ENCODE results near the gene C5AR1.

C5AR1 gene

GRCh38 chr19:47312366-47313006 lies 2.8 kb downstream of the C5AR1 start:
- Histone ChIP-seq H3K9me3 (ENCODE audit: severe bottlenecking) (no peaks in the 10 kb centered on the region), H3K36me3 (no peaks in the 10 kb centered on the region), H3K27ac (no peak overlapping the region), H3K27me3 (ENCODE audit: insufficient read depth, low read depth, severe bottlenecking) (no peaks in the 10 kb centered on the region), H3K4me3 (ENCODE audit: low read depth, low read length) (no peak overlapping the region)
- no peak for TF ChIP-seq CTCF (IDR thresholded peaks at IDR 0.05; ENCODE audit: low read depth, low read length)
- DNase-seq = no peak

- Histone ChIP-seq H3K27me3 (ENCODE audit: insufficient read depth, low read depth, severe bottlenecking) (no peaks in the 10 kb centered on the region), H3K36me3 (no peaks in the 10 kb centered on the region), H3K27ac (no peak overlapping the region), H3K4me3 (ENCODE audit: low read depth, low read length) (no peak overlapping the region), H3K9me3 (ENCODE audit: severe bottlenecking) (no peaks in the 10 kb centered on the region)
- DNase-seq = no peak
- no peak for TF ChIP-seq CTCF (IDR thresholded peaks at IDR 0.05; ENCODE audit: low read depth, low read length)
These were observed 4.2 kb downstream of the C5AR1 start for GRCh38 chr19:47313754-47314295.

- Histone ChIP-seq H3K9me3 (ENCODE audit: severe bottlenecking) (no peaks in the 10 kb centered on the region), H3K27me3 (ENCODE audit: insufficient read depth, low read depth, severe bottlenecking) (no peaks in the 10 kb centered on the region), H3K4me3 (ENCODE audit: low read depth, low read length) (no peak overlapping the region), H3K36me3 (no peaks in the 10 kb centered on the region), H3K27ac (no peak overlapping the region)
- no peak for DNase-seq
- TF ChIP-seq CTCF (IDR thresholded peaks at IDR 0.05; ENCODE audit: low read depth, low read length) = no peak
These were observed 5.6 kb downstream of the C5AR1 start for GRCh38 chr19:47315125-47315821.

- TF ChIP-seq CTCF (IDR thresholded peaks at IDR 0.05; ENCODE audit: low read depth, low read length) = no peak
- H3K9me3 ChIP-seq (ENCODE audit: severe bottlenecking) = peaks cover 2% of the 10 kb centered on the region
- no peaks in the 10 kb centered on the region for H3K36me3 ChIP-seq
- H3K4me3 ChIP-seq (ENCODE audit: low read depth, low read length) = no peak overlapping the region
- no peak overlapping the region for H3K27ac ChIP-seq
- DNase-seq = no peak
- H3K27me3 ChIP-seq (ENCODE audit: insufficient read depth, low read depth, severe bottlenecking) = no peaks in the 10 kb centered on the region
These were observed 6.9 kb downstream of the C5AR1 start for GRCh38 chr19:47316513-47316912.

GRCh38 chr19:47319923-47320871 lies 10.5 kb downstream of the C5AR1 start:
- H3K9me3 ChIP-seq (ENCODE audit: severe bottlenecking) = peaks cover 4% of the 10 kb centered on the region
- DNase-seq = no peak
- H3K36me3 ChIP-seq = no peaks in the 10 kb centered on the region
- no peak overlapping the region for H3K4me3 ChIP-seq (ENCODE audit: low read depth, low read length)
- no peak overlapping the region for H3K27ac ChIP-seq
- TF ChIP-seq CTCF (IDR thresholded peaks at IDR 0.05; ENCODE audit: low read depth, low read length) = no peak
- no peaks in the 10 kb centered on the region for H3K27me3 ChIP-seq (ENCODE audit: insufficient read depth, low read depth, severe bottlenecking)
